Measurements from ENCODE around the gene S100A16. TPM values are rescaled to one million over a fixed set of nuclear protein-coding genes. Genes with fewer than 3 reads are reported as not detected.
"Not testable (repeated sequence)": the region's sequence is repeated elsewhere in the genome, so short reads cannot be mapped to it uniquely, and the experiment has no call there.

Gene S100A16
- total RNA-seq, 4 donors from 2014 or later = 107 to 277 (median 193) TPM

DNA sequence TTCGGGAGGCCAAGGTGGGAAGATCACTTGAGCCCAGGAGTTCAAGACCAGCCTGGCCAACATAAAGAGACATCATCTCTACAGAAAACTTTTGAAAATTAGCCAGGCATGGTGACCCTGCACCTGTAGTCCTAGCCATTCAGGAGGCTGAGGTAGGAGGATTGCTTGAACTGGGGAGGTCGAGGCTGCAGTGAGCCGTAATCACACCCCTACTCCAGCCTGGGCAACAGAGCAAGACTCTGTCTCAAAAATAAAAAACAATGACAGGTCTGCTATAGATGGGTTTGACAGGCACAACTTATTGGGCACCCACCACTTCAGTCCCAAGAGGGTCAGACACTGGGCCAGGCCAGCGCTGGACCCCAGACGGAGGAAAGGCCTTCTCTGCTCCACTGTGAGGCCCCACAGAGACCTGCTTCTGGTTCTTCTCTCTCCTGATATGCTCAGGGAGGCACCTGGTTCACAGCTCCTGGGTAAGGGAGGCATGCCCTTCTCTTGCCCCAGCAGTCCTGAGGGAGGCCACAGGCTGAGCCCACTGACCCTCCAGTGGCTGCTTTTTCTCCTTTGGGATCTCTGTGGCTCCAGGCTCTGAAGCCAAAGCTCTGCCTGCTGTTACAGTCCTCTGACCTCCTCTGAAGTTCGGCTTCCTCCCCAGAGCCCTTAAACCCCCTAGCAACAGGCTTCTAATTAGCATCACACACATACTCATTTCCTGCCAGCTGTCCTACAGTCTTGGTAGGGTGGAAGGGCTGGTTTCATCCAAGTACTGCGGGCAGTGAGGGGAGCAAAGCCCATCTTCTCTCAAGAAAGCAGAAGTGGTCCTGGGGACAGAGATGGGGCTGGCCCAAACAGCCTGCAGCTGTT lies 14.4 kb downstream of the S100A16 start:
- Histone ChIP-seq H3K4me3 (no peak overlapping the region), H3K27ac (peak overlapping the region in 3 of 4 donors; percentile 37 to 84 (median 66)), H3K27me3 (no peaks in the 10 kb centered on the region), H3K36me3 (no peaks in the 10 kb centered on the region), H3K9me3 (no peaks in the 10 kb centered on the region), H3K4me1 (peaks cover 0 to 5% (median 2%) of the 10 kb centered on the region in 4 donors)
- no peak for TF ChIP-seq POLR2A (IDR thresholded peaks at IDR 0.05)
- TF ChIP-seq, protein P1, sequence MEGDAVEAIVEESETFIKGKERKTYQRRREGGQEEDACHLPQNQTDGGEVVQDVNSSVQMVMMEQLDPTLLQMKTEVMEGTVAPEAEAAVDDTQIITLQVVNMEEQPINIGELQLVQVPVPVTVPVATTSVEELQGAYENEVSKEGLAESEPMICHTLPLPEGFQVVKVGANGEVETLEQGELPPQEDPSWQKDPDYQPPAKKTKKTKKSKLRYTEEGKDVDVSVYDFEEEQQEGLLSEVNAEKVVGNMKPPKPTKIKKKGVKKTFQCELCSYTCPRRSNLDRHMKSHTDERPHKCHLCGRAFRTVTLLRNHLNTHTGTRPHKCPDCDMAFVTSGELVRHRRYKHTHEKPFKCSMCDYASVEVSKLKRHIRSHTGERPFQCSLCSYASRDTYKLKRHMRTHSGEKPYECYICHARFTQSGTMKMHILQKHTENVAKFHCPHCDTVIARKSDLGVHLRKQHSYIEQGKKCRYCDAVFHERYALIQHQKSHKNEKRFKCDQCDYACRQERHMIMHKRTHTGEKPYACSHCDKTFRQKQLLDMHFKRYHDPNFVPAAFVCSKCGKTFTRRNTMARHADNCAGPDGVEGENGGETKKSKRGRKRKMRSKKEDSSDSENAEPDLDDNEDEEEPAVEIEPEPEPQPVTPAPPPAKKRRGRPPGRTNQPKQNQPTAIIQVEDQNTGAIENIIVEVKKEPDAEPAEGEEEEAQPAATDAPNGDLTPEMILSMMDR (IDR thresholded peaks at IDR 0.05) = no peak
- peak in 2 of 3 donors; percentile 70 to 78 for DNase-seq

DNA sequence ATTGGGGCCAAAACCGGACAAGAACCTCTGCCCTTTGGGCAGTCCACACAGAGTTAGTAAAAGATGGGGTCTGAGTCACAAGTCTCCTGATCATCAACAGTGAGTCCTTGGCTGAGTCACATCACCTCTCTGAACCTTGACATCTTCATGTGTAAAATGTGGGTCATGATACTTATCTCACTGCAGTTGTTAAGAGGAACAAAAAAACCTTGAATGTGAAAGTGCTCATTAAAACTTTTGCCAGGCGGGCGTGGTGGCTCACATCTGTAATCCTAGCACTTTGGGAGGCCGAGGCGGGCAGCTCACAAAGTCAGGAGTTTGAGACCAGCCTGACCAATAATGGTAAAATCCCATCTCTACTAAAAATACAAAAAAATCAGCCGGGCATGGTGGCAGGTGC lies 15.7 kb downstream of the S100A16 start:
- Histone ChIP-seq H3K4me3 (no peak overlapping the region), H3K27ac (peak overlapping the region in 1 of 4 donors; percentile 68), H3K36me3 (no peaks in the 10 kb centered on the region), H3K9me3 (no peaks in the 10 kb centered on the region), H3K27me3 (no peaks in the 10 kb centered on the region), H3K4me1 (peaks cover 0 to 5% (median 2%) of the 10 kb centered on the region in 4 donors)
- TF ChIP-seq, protein P1 (IDR thresholded peaks at IDR 0.05) = no peak
- no peak for TF ChIP-seq POLR2A (IDR thresholded peaks at IDR 0.05)
- peak in 1 of 3 donors; percentile 58 for DNase-seq

DNA sequence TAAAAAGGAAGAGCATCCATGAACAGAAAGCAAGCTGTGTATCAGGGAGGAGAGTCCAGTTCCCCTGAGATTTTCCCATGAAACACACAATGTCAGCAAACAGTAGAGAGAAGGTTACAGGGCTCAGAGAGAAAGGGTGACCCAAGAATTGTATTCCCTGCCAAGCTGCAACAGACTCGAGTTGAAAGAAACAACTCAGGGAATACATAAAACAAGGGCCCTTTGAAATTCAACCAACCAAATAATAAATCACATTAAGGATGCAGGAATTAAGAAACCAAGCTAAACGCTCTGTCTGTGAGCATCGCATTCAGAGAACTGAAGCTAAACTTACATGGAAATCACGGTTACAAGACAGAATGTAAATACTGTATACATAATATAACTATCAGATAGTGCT lies 20.2 kb downstream of the S100A16 start:
- H3K9me3 ChIP-seq = no peaks in the 10 kb centered on the region
- H3K4me1 ChIP-seq = peaks cover 0 to 5% (median 0%) of the 10 kb centered on the region in 4 donors
- DNase-seq = no peak
- no peaks in the 10 kb centered on the region for H3K36me3 ChIP-seq
- no peaks in the 10 kb centered on the region for H3K27me3 ChIP-seq
- no peak overlapping the region for H3K27ac ChIP-seq
- no peak for TF ChIP-seq POLR2A (IDR thresholded peaks at IDR 0.05)
- TF ChIP-seq, protein P1 (IDR thresholded peaks at IDR 0.05) = no peak
- H3K4me3 ChIP-seq = no peak overlapping the region

DNA sequence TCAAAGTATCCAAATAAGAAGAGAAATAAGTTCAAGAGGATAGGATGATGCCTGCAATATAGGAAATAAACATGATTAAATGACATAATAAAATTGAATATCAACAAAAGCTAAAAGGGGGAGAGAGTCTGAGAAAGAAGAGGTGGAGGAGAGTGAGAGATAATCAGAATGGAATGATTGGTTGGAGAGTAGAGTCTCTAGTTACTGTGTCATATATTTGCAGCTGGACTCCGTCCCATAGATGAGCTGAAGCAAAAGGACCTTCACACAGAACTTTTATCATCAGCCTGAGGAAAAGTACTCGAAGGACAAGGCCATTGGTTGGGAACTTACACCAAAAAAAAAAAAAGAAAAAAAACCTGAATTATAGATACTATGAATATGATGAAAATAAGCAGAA lies 24.5 kb downstream of the S100A16 start:
- Histone ChIP-seq H3K27ac (no peak overlapping the region), H3K36me3 (no peaks in the 10 kb centered on the region), H3K27me3 (no peaks in the 10 kb centered on the region), H3K4me3 (no peak overlapping the region), H3K4me1 (no peaks in the 10 kb centered on the region), H3K9me3 (no peaks in the 10 kb centered on the region)
- TF ChIP-seq, protein P1 (IDR thresholded peaks at IDR 0.05) = no peak
- TF ChIP-seq POLR2A (IDR thresholded peaks at IDR 0.05) = no peak
- DNase-seq = no peak

DNA sequence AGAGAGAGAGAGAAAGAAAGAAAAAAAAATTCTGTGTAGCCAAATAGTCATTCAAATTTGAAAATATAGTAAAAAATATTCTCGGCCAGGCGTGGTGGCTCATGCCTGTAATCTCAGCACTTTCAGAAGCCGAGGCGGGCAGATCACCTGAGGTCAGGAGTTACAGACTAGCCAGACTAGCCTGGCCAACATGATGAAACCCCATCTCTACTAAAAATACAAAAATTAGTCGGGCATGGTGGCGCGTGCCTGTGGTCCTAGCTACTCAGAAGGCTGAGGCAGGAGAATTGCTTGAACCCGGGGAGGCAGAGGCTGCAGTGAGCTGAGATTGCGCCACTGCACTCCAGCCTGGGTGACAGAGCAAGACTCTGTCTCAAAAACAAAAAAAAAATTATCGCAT lies 24.9 kb downstream of the S100A16 start:
- not testable (repeated sequence) for H3K27ac ChIP-seq, DNase-seq, H3K27me3 ChIP-seq, H3K4me3 ChIP-seq, H3K9me3 ChIP-seq, H3K36me3 ChIP-seq, H3K4me1 ChIP-seq

DNA sequence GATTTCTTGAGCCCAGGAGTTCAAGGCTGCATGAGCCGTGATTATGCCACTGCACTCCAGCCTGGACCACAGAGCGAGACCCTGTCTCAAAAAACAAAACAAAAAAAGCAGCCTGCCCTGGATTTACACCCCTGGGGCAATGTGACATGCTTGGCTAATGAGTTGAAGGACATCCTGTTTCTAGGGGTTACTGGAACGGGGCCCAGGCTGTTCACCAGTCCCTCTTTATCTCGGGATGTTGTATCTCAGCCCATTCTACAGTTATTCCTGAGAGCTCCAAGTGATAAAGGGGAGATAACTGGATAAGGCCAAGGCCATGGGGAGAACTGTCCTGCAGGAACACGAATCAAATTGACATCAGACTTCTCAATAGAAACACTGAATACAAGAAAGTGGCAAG lies 25.6 kb downstream of the S100A16 start:
- no peak overlapping the region for H3K27ac ChIP-seq
- no peaks in the 10 kb centered on the region for H3K27me3 ChIP-seq
- no peaks in the 10 kb centered on the region for H3K36me3 ChIP-seq
- peak in 1 of 3 donors; percentile 24 for DNase-seq
- no peak for TF ChIP-seq POLR2A (IDR thresholded peaks at IDR 0.05)
- H3K4me1 ChIP-seq = no peaks in the 10 kb centered on the region
- H3K4me3 ChIP-seq = no peak overlapping the region
- H3K9me3 ChIP-seq = no peaks in the 10 kb centered on the region

Data from Peyer's patch (tissue), 4 donors.